Measurements from ENCODE around the gene NTN5. TPM values are rescaled to one million over a fixed set of nuclear protein-coding genes. Genes with fewer than 3 reads are reported as not detected.

Gene NTN5
- total and polyA plus RNA-seq, 9 of the 15 experiments (the other 6 are each of a cell fraction or from before 2014, with no cell fraction given), result not detected

GRCh38 chr19:48720613-48721296 lies 47.9 kb upstream of the NTN5 start:
- Histone ChIP-seq H3K27me3 (ENCODE audit: control insufficient read depth in 2 of 2, insufficient read depth in 2 of 2, low read length in 2 of 2) (no peaks in the 10 kb centered on the region), H2AFZ (ENCODE audit: low read depth, low read length) (peak overlapping the region; percentile 98), H3K4me2 (ENCODE audit: insufficient read depth, low read length) (peak overlapping the region; percentile 84), H4K20me1 (replicated peaks; ENCODE audit: control insufficient read depth, insufficient read depth, low read length) (no peaks in the 10 kb centered on the region), H3K4me1 (replicated peaks in 1 of 2; ENCODE audit: control insufficient read depth in 2 of 2, insufficient read depth in 2 of 2, low read length in 2 of 2) (peaks cover 14 to 54% of the 10 kb centered on the region in 2 experiments), H3K36me3 (ENCODE audit: control insufficient read depth, insufficient read depth, low read length) (no peaks in the 10 kb centered on the region; the same call in 2 of the 3 replicates), H3K79me2 (ENCODE audit: control insufficient read depth, insufficient read depth, low read length) (no peaks in the 10 kb centered on the region), H3K9me1 (ENCODE audit: control insufficient read depth, insufficient read depth, low read length) (no peaks in the 10 kb centered on the region), H3K9me3 (replicated peaks; ENCODE audit: control insufficient read depth, insufficient read depth, low read depth, low read length) (no peaks in the 10 kb centered on the region), H3K9ac (ENCODE audit: insufficient read depth in 1 of 2, low read depth in 2 of 2, low read length in 2 of 2) (peak overlapping the region; percentile 69 to 91), H3K4me3 (peak overlapping the region; percentile 54), H3K27ac (ENCODE audit: extremely low read depth, low read depth, low read length) (peak overlapping the region; percentile 75)
- ChIA-PET CTCF (ENCODE audit: low intra/inter-chr PET ratio) (no interaction called here), POLR2A (interaction anchor here (0.6 to 1.1 kb wide), 8 partner anchors 11 to 215 kb away, joined by 3 to 10 read pairs (median 3); partner anchors contain the start of gene SPHK2)
- intact Hi-C loops (cut with micrococcal nuclease), result no loop called here
- peak; percentile 89 to 98 (median 93) for DNase-seq (ENCODE audit: extremely low read depth in 1 of 4, low spot score in 3 of 4)
- in situ Hi-C loops (cut with MboI), result no loop called here
- BruUV-seq (replicated peaks), result no TSS peak
- peak; percentile 94 for ATAC-seq
- WGBS (ENCODE audit: insufficient coverage, low coverage, missing lambda C conversion rate), result under 1% methylated on average over 42 of the region's 42 CpGs
- FAIRE-seq, result peak; percentile 99
- TF ChIP-seq ELF2 (CRISPR knock-in tag; IDR thresholded peaks at IDR 0.05) (no peak), BCOR (IDR thresholded peaks at IDR 0.05) (no peak), ZNF174 (CRISPR knock-in tag; IDR thresholded peaks at IDR 0.05) (no peak), JUNB (CRISPR knock-in tag; conservative IDR thresholded peaks at IDR 0.05) (no peak), MNT (conservative IDR thresholded peaks at IDR 0.05) (peak in 1 of 2 experiments; percentile 70; a peak in 2 of 4 replicates), SIRT6 (IDR thresholded peaks at IDR 0.05; ENCODE audit: low read depth, low read length) (no peak), CREB5 (CRISPR knock-in tag; IDR thresholded peaks at IDR 0.05) (no peak), ZNF766 (CRISPR knock-in tag; conservative IDR thresholded peaks at IDR 0.05) (peak; percentile 95), ATF3 (IDR thresholded peaks at IDR 0.05) (no peak; the same call in 1 of the 2 replicates), ATF3 (CRISPR knock-in tag; conservative IDR thresholded peaks at IDR 0.05) (no peak; the same call in 1 of the 2 replicates), NR1H2 (CRISPR knock-in tag; IDR thresholded peaks at IDR 0.05) (no peak), NCOA1 (IDR thresholded peaks at IDR 0.05; ENCODE audit: low read depth) (no peak)
- TF ChIP-seq, protein P1, sequence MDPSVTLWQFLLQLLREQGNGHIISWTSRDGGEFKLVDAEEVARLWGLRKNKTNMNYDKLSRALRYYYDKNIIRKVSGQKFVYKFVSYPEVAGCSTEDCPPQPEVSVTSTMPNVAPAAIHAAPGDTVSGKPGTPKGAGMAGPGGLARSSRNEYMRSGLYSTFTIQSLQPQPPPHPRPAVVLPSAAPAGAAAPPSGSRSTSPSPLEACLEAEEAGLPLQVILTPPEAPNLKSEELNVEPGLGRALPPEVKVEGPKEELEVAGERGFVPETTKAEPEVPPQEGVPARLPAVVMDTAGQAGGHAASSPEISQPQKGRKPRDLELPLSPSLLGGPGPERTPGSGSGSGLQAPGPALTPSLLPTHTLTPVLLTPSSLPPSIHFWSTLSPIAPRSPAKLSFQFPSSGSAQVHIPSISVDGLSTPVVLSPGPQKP (CRISPR knock-in tag; IDR thresholded peaks at IDR 0.05), result no peak
- TF ChIP-seq, protein P2, sequence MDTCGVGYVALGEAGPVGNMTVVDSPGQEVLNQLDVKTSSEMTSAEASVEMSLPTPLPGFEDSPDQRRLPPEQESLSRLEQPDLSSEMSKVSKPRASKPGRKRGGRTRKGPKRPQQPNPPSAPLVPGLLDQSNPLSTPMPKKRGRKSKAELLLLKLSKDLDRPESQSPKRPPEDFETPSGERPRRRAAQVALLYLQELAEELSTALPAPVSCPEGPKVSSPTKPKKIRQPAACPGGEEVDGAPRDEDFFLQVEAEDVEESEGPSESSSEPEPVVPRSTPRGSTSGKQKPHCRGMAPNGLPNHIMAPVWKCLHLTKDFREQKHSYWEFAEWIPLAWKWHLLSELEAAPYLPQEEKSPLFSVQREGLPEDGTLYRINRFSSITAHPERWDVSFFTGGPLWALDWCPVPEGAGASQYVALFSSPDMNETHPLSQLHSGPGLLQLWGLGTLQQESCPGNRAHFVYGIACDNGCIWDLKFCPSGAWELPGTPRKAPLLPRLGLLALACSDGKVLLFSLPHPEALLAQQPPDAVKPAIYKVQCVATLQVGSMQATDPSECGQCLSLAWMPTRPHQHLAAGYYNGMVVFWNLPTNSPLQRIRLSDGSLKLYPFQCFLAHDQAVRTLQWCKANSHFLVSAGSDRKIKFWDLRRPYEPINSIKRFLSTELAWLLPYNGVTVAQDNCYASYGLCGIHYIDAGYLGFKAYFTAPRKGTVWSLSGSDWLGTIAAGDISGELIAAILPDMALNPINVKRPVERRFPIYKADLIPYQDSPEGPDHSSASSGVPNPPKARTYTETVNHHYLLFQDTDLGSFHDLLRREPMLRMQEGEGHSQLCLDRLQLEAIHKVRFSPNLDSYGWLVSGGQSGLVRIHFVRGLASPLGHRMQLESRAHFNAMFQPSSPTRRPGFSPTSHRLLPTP (IDR thresholded peaks at IDR 0.05; ENCODE audit: borderline replicate concordance, extremely low read depth, insufficient read length), result no peak
